ENCODE results near the gene PDE11A. TPM values are rescaled to one million over a fixed set of nuclear protein-coding genes. Genes with fewer than 3 reads are reported as not detected.

The PDE11A gene
- total and polyA plus RNA-seq, 2 experiments from 2014 or later, result 0.08 to 0.73 TPM

GRCh38 chr2:177905640-177906039 is 166.9 kb downstream of the PDE11A start:
- H3K4me1 Mint-ChIP-seq, result peaks cover 3% of the 10 kb centered on the region
- Histone ChIP-seq H4K20me1 (replicated peaks; ENCODE audit: insufficient read depth) (no peaks in the 10 kb centered on the region), H3K4me1 (ENCODE audit: insufficient read depth) (no peaks in the 10 kb centered on the region), H3F3A (replicated peaks; ENCODE audit: low read depth) (no peaks in the 10 kb centered on the region), H3K27ac (ENCODE audit: low read depth) (no peak overlapping the region), H3K4me3 (no peak overlapping the region), H3K79me2 (replicated peaks; ENCODE audit: insufficient read depth) (no peaks in the 10 kb centered on the region), H3K4me2 (peak overlapping the region; percentile 36; the same call in 1 of the 2 replicates), H3K36me3 (ENCODE audit: insufficient read depth) (no peaks in the 10 kb centered on the region), H3K27me3 (ENCODE audit: insufficient read depth) (no peaks in the 10 kb centered on the region), H2AFZ (peak overlapping the region; percentile 87; the same call in 1 of the 2 replicates), H3K9me2 (ENCODE audit: insufficient read depth) (no peaks in the 10 kb centered on the region)
- no peaks in the 10 kb centered on the region for H3K9me3 Mint-ChIP-seq
- H3K27ac Mint-ChIP-seq, result no peak overlapping the region
- H3K27me3 Mint-ChIP-seq (ENCODE audit: insufficient read depth, low read depth, poor library complexity), result no peaks in the 10 kb centered on the region
- ATAC-seq (no peak), DNase-seq (ENCODE audit: low spot score) (no peak)
- no peak overlapping the region for H3K4me3 Mint-ChIP-seq
- TF ChIP-seq, protein P1, sequence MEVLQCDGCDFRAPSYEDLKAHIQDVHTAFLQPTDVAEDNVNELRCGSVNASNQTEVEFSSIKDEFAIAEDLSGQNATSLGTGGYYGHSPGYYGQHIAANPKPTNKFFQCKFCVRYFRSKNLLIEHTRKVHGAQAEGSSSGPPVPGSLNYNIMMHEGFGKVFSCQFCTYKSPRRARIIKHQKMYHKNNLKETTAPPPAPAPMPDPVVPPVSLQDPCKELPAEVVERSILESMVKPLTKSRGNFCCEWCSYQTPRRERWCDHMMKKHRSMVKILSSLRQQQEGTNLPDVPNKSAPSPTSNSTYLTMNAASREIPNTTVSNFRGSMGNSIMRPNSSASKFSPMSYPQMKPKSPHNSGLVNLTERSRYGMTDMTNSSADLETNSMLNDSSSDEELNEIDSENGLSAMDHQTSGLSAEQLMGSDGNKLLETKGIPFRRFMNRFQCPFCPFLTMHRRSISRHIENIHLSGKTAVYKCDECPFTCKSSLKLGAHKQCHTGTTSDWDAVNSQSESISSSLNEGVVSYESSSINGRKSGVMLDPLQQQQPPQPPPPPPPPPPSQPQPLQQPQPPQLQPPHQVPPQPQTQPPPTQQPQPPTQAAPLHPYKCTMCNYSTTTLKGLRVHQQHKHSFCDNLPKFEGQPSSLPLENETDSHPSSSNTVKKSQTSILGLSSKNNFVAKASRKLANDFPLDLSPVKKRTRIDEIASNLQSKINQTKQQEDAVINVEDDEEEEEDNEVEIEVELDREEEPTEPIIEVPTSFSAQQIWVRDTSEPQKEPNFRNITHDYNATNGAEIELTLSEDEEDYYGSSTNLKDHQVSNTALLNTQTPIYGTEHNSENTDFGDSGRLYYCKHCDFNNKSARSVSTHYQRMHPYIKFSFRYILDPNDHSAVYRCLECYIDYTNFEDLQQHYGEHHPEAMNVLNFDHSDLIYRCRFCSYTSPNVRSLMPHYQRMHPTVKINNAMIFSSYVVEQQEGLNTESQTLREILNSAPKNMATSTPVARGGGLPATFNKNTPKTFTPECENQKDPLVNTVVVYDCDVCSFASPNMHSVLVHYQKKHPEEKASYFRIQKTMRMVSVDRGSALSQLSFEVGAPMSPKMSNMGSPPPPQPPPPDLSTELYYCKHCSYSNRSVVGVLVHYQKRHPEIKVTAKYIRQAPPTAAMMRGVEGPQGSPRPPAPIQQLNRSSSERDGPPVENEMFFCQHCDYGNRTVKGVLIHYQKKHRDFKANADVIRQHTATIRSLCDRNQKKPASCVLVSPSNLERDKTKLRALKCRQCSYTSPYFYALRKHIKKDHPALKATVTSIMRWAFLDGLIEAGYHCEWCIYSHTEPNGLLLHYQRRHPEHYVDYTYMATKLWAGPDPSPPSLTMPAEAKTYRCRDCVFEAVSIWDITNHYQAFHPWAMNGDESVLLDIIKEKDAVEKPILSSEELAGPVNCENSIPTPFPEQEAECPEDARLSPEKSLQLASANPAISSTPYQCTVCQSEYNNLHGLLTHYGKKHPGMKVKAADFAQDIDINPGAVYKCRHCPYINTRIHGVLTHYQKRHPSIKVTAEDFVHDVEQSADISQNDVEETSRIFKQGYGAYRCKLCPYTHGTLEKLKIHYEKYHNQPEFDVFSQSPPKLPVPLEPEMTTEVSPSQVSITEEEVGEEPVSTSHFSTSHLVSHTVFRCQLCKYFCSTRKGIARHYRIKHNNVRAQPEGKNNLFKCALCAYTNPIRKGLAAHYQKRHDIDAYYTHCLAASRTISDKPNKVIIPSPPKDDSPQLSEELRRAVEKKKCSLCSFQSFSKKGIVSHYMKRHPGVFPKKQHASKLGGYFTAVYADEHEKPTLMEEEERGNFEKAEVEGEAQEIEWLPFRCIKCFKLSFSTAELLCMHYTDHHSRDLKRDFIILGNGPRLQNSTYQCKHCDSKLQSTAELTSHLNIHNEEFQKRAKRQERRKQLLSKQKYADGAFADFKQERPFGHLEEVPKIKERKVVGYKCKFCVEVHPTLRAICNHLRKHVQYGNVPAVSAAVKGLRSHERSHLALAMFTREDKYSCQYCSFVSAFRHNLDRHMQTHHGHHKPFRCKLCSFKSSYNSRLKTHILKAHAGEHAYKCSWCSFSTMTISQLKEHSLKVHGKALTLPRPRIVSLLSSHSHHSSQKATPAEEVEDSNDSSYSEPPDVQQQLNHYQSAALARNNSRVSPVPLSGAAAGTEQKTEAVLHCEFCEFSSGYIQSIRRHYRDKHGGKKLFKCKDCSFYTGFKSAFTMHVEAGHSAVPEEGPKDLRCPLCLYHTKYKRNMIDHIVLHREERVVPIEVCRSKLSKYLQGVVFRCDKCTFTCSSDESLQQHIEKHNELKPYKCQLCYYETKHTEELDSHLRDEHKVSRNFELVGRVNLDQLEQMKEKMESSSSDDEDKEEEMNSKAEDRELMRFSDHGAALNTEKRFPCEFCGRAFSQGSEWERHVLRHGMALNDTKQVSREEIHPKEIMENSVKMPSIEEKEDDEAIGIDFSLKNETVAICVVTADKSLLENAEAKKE (CRISPR knock-in tag; IDR thresholded peaks at IDR 0.05), result no peak
- TF ChIP-seq, protein P2, sequence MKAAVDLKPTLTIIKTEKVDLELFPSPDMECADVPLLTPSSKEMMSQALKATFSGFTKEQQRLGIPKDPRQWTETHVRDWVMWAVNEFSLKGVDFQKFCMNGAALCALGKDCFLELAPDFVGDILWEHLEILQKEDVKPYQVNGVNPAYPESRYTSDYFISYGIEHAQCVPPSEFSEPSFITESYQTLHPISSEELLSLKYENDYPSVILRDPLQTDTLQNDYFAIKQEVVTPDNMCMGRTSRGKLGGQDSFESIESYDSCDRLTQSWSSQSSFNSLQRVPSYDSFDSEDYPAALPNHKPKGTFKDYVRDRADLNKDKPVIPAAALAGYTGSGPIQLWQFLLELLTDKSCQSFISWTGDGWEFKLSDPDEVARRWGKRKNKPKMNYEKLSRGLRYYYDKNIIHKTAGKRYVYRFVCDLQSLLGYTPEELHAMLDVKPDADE (IDR thresholded peaks at IDR 0.05), result no peak
- TF ChIP-seq ZNF114 (CRISPR knock-in tag; IDR thresholded peaks at IDR 0.05), result no peak
- no peak for TF ChIP-seq NANOG (IDR thresholded peaks at IDR 0.05; ENCODE audit: borderline replicate concordance)
- H3K36me3 Mint-ChIP-seq (ENCODE audit: low read depth), result no peaks in the 10 kb centered on the region
